Measurements from ENCODE around the gene CAMK2G. TPM values are rescaled to one million over a fixed set of nuclear protein-coding genes. Genes with fewer than 3 reads are reported as not detected.
A peak's percentile ranks its signal among the peaks of the same experiment; 100 is the strongest.

The CAMK2G gene
- polyA plus RNA-seq, 1 of the 3 experiments (the other 2 are of a cell fraction) = 41.4 TPM

GRCh38 chr10:73815719-73816030 lies 58.7 kb downstream of the CAMK2G start:
- Histone ChIP-seq H4K20me1 (ENCODE audit: insufficient read depth) (no peaks in the 10 kb centered on the region), H3K4me1 (ENCODE audit: control insufficient read depth in 1 of 2, insufficient read depth in 2 of 2, low read depth in 1 of 2, low read length in 1 of 2) (peaks cover under 1 to 5% of the 10 kb centered on the region in 2 experiments; a peak in 2 of 4 replicates), H3K36me3 (replicated peaks in 1 of 2; ENCODE audit: control insufficient read depth in 1 of 2, insufficient read depth in 2 of 2, low read length in 1 of 2) (peaks cover 5 to 37% of the 10 kb centered on the region in 2 experiments), H3K27ac (ENCODE audit: low read depth in 2 of 2, low read length in 1 of 2) (peak overlapping the region; percentile 69 to 73; a peak in 3 of 4 replicates), H3K9ac (peak overlapping the region; percentile 26; the same call in 1 of the 2 replicates), H3K4me2 (peak overlapping the region; percentile 20; the same call in 1 of the 2 replicates), H3K9me3 (no peaks in the 10 kb centered on the region), H3K79me2 (ENCODE audit: insufficient read depth) (peaks cover 5% of the 10 kb centered on the region; the same call in 1 of the 2 replicates), H3K4me3 (ENCODE audit: low read depth in 2 of 2, low read length in 1 of 2) (0 out of 4 replicates have a peak overlapping the region, but pooled peaks of 1 of the 2 experiments have one; percentile 1), H2AFZ (ENCODE audit: low read depth) (no peak overlapping the region), H3F3A (replicated peaks; ENCODE audit: insufficient read depth) (peaks cover 34% of the 10 kb centered on the region), H3K27me3 (ENCODE audit: insufficient read depth) (no peaks in the 10 kb centered on the region), H3K9me2 (no peaks in the 10 kb centered on the region)
- DNase-seq = no peak
- POLR2A ChIA-PET = no interaction called here
- TF ChIP-seq PBX3 (IDR thresholded peaks at IDR 0.05) (no peak), RAD21 (IDR thresholded peaks at IDR 0.05; ENCODE audit: low read length) (no peak), TCF12 (IDR thresholded peaks at IDR 0.05) (no peak), CHD2 (IDR thresholded peaks at IDR 0.05; ENCODE audit: low read length, partially characterized antibody) (no peak), POLR2AphosphoS5 (IDR thresholded peaks at IDR 0.05; ENCODE audit: low read depth, low read length) (no peak), USF1 (IDR thresholded peaks at IDR 0.05; ENCODE audit: borderline replicate concordance, low read depth) (no peak), GABPA (IDR thresholded peaks at IDR 0.05; ENCODE audit: low read depth) (no peak), ELF1 (IDR thresholded peaks at IDR 0.05) (no peak), ZBTB33 (IDR thresholded peaks at IDR 0.05; ENCODE audit: borderline replicate concordance, low read depth) (no peak), FOSL2 (IDR thresholded peaks at IDR 0.05; ENCODE audit: borderline replicate concordance, low read depth) (no peak), FOXJ3 (CRISPR knock-in tag; IDR thresholded peaks at IDR 0.05) (no peak), RXRA (IDR thresholded peaks at IDR 0.05; ENCODE audit: borderline replicate concordance, low read depth) (no peak), SMC3 (IDR thresholded peaks at IDR 0.05; ENCODE audit: low read depth, low read length) (no peak), CTCF (IDR thresholded peaks at IDR 0.05) (no peak), SIN3A (IDR thresholded peaks at IDR 0.05; ENCODE audit: borderline replicate concordance, low read depth, low read length) (no peak), GATA2 (CRISPR knock-in tag; IDR thresholded peaks at IDR 0.05) (no peak), MEF2A (IDR thresholded peaks at IDR 0.05; ENCODE audit: borderline replicate concordance, low read depth) (no peak), REST (IDR thresholded peaks at IDR 0.05; ENCODE audit: low read depth, low read length) (no peak), MXI1 (IDR thresholded peaks at IDR 0.05; ENCODE audit: low read depth, low read length) (no peak)
- CTCF ChIA-PET = interaction anchor here (0.8 to 2.0 kb wide), 5 partner anchors 27 to 124 kb away, joined by 3 to 6 read pairs (median 4); no protein-coding TSS in a partner anchor
